Measurements from ENCODE around the gene FOXO3B.
"Not testable (repeated sequence)": the region's sequence is repeated elsewhere in the genome, so short reads cannot be mapped to it uniquely, and the experiment has no call there.

DNA sequence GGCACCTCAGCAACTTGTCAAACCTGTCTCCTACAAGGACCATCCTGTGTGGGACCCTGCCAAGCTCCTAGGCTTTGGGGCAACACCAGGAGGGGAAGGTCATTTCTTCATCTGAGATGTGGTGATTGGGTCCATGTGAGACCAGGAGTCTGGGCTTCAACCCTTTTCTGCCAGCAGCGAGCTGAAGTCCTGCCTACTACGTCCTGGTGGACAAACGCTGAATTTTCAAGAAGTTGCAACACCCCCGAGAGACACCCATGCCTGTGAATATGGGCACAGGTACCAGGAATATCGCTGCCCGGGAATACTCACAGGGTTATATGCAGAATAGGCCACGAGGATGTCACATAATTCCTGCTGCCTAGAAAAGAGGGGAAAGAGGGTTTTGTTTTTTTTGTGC is 45.9 kb downstream of the FOXO3B start:
- TF ChIP-seq, protein P1, sequence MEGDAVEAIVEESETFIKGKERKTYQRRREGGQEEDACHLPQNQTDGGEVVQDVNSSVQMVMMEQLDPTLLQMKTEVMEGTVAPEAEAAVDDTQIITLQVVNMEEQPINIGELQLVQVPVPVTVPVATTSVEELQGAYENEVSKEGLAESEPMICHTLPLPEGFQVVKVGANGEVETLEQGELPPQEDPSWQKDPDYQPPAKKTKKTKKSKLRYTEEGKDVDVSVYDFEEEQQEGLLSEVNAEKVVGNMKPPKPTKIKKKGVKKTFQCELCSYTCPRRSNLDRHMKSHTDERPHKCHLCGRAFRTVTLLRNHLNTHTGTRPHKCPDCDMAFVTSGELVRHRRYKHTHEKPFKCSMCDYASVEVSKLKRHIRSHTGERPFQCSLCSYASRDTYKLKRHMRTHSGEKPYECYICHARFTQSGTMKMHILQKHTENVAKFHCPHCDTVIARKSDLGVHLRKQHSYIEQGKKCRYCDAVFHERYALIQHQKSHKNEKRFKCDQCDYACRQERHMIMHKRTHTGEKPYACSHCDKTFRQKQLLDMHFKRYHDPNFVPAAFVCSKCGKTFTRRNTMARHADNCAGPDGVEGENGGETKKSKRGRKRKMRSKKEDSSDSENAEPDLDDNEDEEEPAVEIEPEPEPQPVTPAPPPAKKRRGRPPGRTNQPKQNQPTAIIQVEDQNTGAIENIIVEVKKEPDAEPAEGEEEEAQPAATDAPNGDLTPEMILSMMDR (IDR thresholded peaks at IDR 0.05; ENCODE audit: poor library complexity), result not testable (repeated sequence)
- TF ChIP-seq EZH2phosphoT487 (IDR thresholded peaks at IDR 0.05; ENCODE audit: low read depth, severe bottlenecking, unreplicated experiment), result not testable (repeated sequence)

Data from hepatocyte (in vitro differentiated cells).